Mononuclear cell (primary cell): ENCODE results near the gene OR2T3. TPM values are rescaled to one million over a fixed set of nuclear protein-coding genes. Genes with fewer than 3 reads are reported as not detected.
"Not testable (repeated sequence)": the region's sequence is repeated elsewhere in the genome, so short reads cannot be mapped to it uniquely, and the experiment has no call there.

Experiments used
- H3K27me3 ChIP-seq: 2 replicates; pipeline ENCODE4 v1.6.0; 2011; ENCODE audit warnings: low read length, control low read depth; ENCODE audit not compliant: insufficient read depth
- H3K4me1 ChIP-seq: 2 replicates; pipeline ENCODE4 v1.5.1; 2011; ENCODE audit warnings: mild to moderate bottlenecking, low read length, control low read depth; ENCODE audit not compliant: insufficient read depth
- H3K4me3 ChIP-seq: 2 replicates; pipeline ENCODE4 v1.5.1; 2011; ENCODE audit warnings: mild to moderate bottlenecking, low read length, moderate library complexity
- H3K9me3 ChIP-seq: 2 replicates; pipeline ENCODE4 v1.5.1; 2011; ENCODE audit warnings: low read depth, mild to moderate bottlenecking, control low read depth, low read length
- total RNA-seq: library from RNA; depleted of rRNA; stranded (reverse); fragments of >200 nt; gene quantifications from one replicate; pipeline ENCODE4 v1.2.3, GENCODE V29; 2012

The OR2T3 gene, protein sequence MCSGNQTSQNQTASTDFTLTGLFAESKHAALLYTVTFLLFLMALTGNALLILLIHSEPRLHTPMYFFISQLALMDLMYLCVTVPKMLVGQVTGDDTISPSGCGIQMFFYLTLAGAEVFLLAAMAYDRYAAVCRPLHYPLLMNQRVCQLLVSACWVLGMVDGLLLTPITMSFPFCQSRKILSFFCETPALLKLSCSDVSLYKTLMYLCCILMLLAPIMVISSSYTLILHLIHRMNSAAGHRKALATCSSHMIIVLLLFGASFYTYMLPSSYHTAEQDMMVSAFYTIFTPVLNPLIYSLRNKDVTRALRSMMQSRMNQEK
- total RNA-seq, result 0.42 TPM

DNA sequence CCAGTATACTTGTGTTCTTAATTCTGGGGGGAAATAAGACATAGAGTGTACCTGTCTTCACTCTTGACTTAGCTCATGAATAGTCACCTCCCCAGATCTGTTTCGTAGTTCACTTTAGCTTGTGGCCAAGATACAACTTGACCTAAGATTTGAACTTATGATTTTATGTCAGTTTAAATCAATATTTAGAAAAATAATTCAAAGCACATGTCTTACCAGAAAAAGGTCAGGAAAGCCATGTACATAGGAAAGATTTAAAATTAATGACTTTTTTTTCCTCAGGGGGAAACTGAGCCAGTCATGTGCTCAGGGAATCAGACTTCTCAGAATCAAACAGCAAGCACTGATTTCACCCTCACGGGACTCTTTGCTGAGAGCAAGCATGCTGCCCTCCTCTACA lies at the start of gene OR2T3:
Gene OR2T3 (plus strand): TSS at position 301 of the 400 bp plus-strand sequence. CDS start 0 bp downstream, at position 301.
- H3K27me3 ChIP-seq, H3K4me1 ChIP-seq, H3K4me3 ChIP-seq, H3K9me3 ChIP-seq: not testable (repeated sequence)

- H3K27me3 ChIP-seq, H3K9me3 ChIP-seq, H3K4me3 ChIP-seq: not testable (repeated sequence)
Observed at GRCh38 chr1:248427526-248428191, 45.5 kb upstream of the OR2T3 start.

GRCh38 chr1:248428192-248428533 lies 45.0 kb upstream of the OR2T3 start:
- H3K4me1 ChIP-seq, H3K9me3 ChIP-seq, H3K4me3 ChIP-seq, H3K27me3 ChIP-seq: not testable (repeated sequence)

More at GRCh38 chr1:248427526-248428191, 45.5 kb upstream of the OR2T3 start:
- not testable (repeated sequence) for H3K4me1 ChIP-seq

GRCh38 chr1:248431683-248432082 lies 41.5 kb upstream of the OR2T3 start:
- H3K9me3 ChIP-seq, H3K4me3 ChIP-seq, H3K27me3 ChIP-seq, H3K4me1 ChIP-seq: not testable (repeated sequence)

- H3K27me3 ChIP-seq, H3K4me3 ChIP-seq, H3K4me1 ChIP-seq, H3K9me3 ChIP-seq: not testable (repeated sequence)
Observed at GRCh38 chr1:248432201-248432600, 41.0 kb upstream of the OR2T3 start.

GRCh38 chr1:248433811-248434415 lies 39.2 kb upstream of the OR2T3 start:
- H3K4me1 ChIP-seq, H3K27me3 ChIP-seq, H3K9me3 ChIP-seq, H3K4me3 ChIP-seq: not testable (repeated sequence)

- not testable (repeated sequence) for H3K9me3 ChIP-seq, H3K4me1 ChIP-seq, H3K4me3 ChIP-seq, H3K27me3 ChIP-seq
Observed at GRCh38 chr1:248434913-248435312, 38.2 kb upstream of the OR2T3 start.

- not testable (repeated sequence) for H3K27me3 ChIP-seq, H3K9me3 ChIP-seq, H3K4me1 ChIP-seq, H3K4me3 ChIP-seq
Observed at GRCh38 chr1:248436303-248436702, 36.8 kb upstream of the OR2T3 start.

DNA sequence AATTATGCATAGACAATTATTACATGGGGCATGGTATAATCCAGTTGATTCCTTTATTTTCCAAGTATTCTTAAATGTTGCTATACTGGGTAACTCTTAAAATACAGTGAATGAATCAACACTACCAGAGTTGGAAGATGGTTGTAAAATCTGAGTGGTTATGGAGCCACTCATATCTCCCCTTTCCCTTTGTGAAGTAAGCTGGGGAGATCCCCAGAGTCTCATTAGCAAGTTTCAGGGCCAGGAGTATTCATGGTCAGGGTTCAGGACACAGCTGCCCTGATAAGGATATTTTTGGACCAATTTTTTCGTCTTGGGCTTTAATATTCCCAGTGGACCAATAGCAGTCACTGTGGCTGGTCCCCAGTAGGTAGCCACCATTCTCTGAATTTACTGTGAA lies 34.5 kb upstream of the OR2T3 start:
- not testable (repeated sequence) for H3K4me1 ChIP-seq, H3K4me3 ChIP-seq, H3K9me3 ChIP-seq, H3K27me3 ChIP-seq

- H3K9me3 ChIP-seq, H3K27me3 ChIP-seq, H3K4me1 ChIP-seq, H3K4me3 ChIP-seq: not testable (repeated sequence)
Observed at GRCh38 chr1:248439283-248439682, 33.9 kb upstream of the OR2T3 start.

GRCh38 chr1:248442500-248443277 lies 30.5 kb upstream of the OR2T3 start:
- H3K9me3 ChIP-seq, H3K4me3 ChIP-seq: not testable (repeated sequence)

DNA sequence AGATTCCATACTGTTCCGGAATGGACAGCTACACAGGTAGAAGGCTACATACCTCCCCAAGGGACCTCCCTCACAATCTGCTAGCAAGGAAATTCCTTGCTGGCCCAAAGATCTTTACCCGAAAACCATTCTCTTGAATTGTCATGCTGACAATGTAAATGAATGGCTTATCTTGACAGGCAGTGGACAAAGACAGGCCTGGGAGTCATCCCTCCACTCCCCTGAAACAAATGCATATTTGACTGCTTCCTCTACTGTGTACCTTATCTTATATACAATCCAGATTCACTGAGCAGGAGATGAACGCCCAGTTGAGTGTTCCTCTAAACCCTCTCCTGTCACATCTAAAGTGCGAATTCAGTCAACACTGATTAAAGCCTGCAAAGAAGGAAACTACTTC lies 28.5 kb upstream of the OR2T3 start:
- H3K4me1 ChIP-seq, H3K9me3 ChIP-seq, H3K27me3 ChIP-seq, H3K4me3 ChIP-seq: not testable (repeated sequence)

More at GRCh38 chr1:248442500-248443277, 30.5 kb upstream of the OR2T3 start:
- not testable (repeated sequence) for H3K4me1 ChIP-seq, H3K27me3 ChIP-seq

GRCh38 chr1:248445399-248445798 lies 27.8 kb upstream of the OR2T3 start, which contains the start of gene OR2T2:
Gene OR2T2 (plus strand): TSS chr1:248445637. CDS start chr1:248452798, 7,161 bp downstream.
- not testable (repeated sequence) for H3K9me3 ChIP-seq, H3K4me1 ChIP-seq, H3K27me3 ChIP-seq, H3K4me3 ChIP-seq

- H3K27me3 ChIP-seq, H3K9me3 ChIP-seq, H3K4me3 ChIP-seq, H3K4me1 ChIP-seq: not testable (repeated sequence)
Observed at GRCh38 chr1:248448409-248449074, 24.6 kb upstream of the OR2T3 start.
